Bronchial epithelial cell (primary cell): ENCODE data around the gene RXRG. TPM values are rescaled to one million over a fixed set of nuclear protein-coding genes. Genes with fewer than 3 reads are reported as not detected.

Source experiments
- DNase-seq: peaks from one replicate; pipeline ENCODE4 v3.0.0-alpha.2; 2010; ENCODE audit warnings: low read depth
- FAIRE-seq: peaks from 2 replicates; lab custom pipeline; 2011; peaks lifted over from hg19 to GRCh38; lab: Jason Lieb, UNC
- H3K27me3 ChIP-seq: 2 replicates; pipeline ENCODE4 v1.5.1; 2011; ENCODE audit warnings: low read length; ENCODE audit not compliant: control insufficient read depth, insufficient read depth
- H3K36me3 ChIP-seq: 2 replicates; pipeline ENCODE4 v1.5.1; 2011; ENCODE audit warnings: low read length; ENCODE audit not compliant: control insufficient read depth, insufficient read depth
- H3K4me3 ChIP-seq: 2 replicates; pipeline ENCODE4 v1.5.1; 2011; ENCODE audit warnings: mild to moderate bottlenecking, low read depth, low read length, control low read depth
- CTCF ChIP-seq: IDR thresholded peaks from 2 replicates; pipeline ENCODE4 v1.5.1; 2011; ENCODE audit warnings: mild to moderate bottlenecking, moderate library complexity, low read length, control low read depth, inconsistent platforms; ENCODE audit not compliant: insufficient read depth, severe bottlenecking
- total RNA-seq: library from RNA; depleted of rRNA; stranded (reverse); fragments of >200 nt; gene quantifications from 2 replicates; pipeline ENCODE4 v1.2.1, GENCODE V29; 2014

RXRG gene
- total RNA-seq, 1 donor from 2014 or later, result not detected

- no peak for DNase-seq
- Histone ChIP-seq H3K27me3 (peaks cover 59% of the 10 kb centered on the region), H3K36me3 (no peaks in the 10 kb centered on the region), H3K4me3 (no peak overlapping the region)
- no peak for FAIRE-seq
- TF ChIP-seq CTCF, result no peak
Observed at GRCh38 chr1:165352442-165353293, 92.3 kb downstream of the RXRG start.

GRCh38 chr1:165351863-165352441, 93.0 kb downstream of the RXRG start:
- peaks cover 54% of the 10 kb centered on the region for H3K27me3 ChIP-seq
- H3K36me3 ChIP-seq, result no peaks in the 10 kb centered on the region
- no peak for TF ChIP-seq CTCF
- no peak overlapping the region for H3K4me3 ChIP-seq
- DNase-seq (no peak), FAIRE-seq (no peak)

Other genes starting within 250 kb of the RXRG start
- not detected in 2 replicates for gene LMX1A, start 88.4 kb downstream of the RXRG start, total RNA-seq
- gene LRRC52, start 98.9 kb upstream of the RXRG start, total RNA-seq, result not detected in 2 replicates
- 50.3 and 64.3 TPM in 2 replicates for gene MGST3, start 186.1 kb upstream of the RXRG start, total RNA-seq